Stomach (tissue), 9 donors: ENCODE measurements around the gene UBAC2. TPM values are rescaled to one million over a fixed set of nuclear protein-coding genes. Genes with fewer than 3 reads are reported as not detected.

Experiments used
- DNase-seq, 2 donors: peaks; one replicate each; pipeline versions ENCODE4 v3.0.0 to v3.0.0-alpha.2; 2013 to 2019
- H3K27ac ChIP-seq, 5 donors: fragments of 200-600 bp in 4 of 5; sonication (generic) in 4 of 5; one replicate each; pipeline ENCODE4 v1.5.1; 2013 to 2019; ENCODE audit warnings: mild to moderate bottlenecking in 1 of 5, moderate library complexity in 1 of 5
- H3K27me3 ChIP-seq, 3 donors: fragments of 200-600 bp; sonication (generic); one replicate each; pipeline ENCODE4 v1.5.1; 2017 to 2019; ENCODE audit warnings: mixed run types in 1 of 3
- H3K36me3 ChIP-seq, 4 donors: fragments of 200-600 bp; sonication (generic); 1 replicate in 3 of 4; 2 replicates in 1 of 4; pipeline ENCODE4 v1.5.1; 2016 to 2019
- H3K4me1 ChIP-seq, 4 donors: fragments of 200-600 bp; sonication (generic); one replicate each; pipeline ENCODE4 v1.5.1; 2016 to 2019
- H3K4me3 ChIP-seq, 4 donors: fragments of 200-600 bp; sonication (generic) in 3 of 4; one replicate each; pipeline ENCODE4 v1.5.1; 2016 to 2019; ENCODE audit warnings: mild to moderate bottlenecking in 1 of 4
- H3K9me3 ChIP-seq, 4 donors: fragments of 200-600 bp; sonication (generic); one replicate each; pipeline ENCODE4 v1.5.1; 2016 to 2019
- CTCF ChIP-seq, 7 experiments: fragments of 450-650 bp in 4 of 7; fragments of 200-600 bp in 3 of 7; sonication (generic) in 3 of 7; IDR thresholded peaks; one replicate each; pipeline ENCODE4 v1.5.1; 2016 to 2019; ENCODE audit warnings: antibody characterized with exemption in 7 of 7, control low read depth in 2 of 7, mild to moderate bottlenecking in 1 of 7
- EP300 ChIP-seq: sonication (generic); formaldehyde crosslinking; IDR thresholded peaks from one replicate; pipeline ENCODE4 v1.6.1; 2017; ENCODE audit warnings: antibody characterized with exemption
- POLR2A ChIP-seq, 4 donors: fragments of 450-650 bp; IDR thresholded peaks; one replicate each; pipeline ENCODE4 v1.6.1; 2016; ENCODE audit warnings: antibody characterized with exemption in 4 of 4, control low read depth in 2 of 4, mild to moderate bottlenecking in 1 of 4, moderate library complexity in 1 of 4
- POLR2AphosphoS5 ChIP-seq, 3 donors: sonication (generic); formaldehyde crosslinking; IDR thresholded peaks; one replicate each; pipeline ENCODE4 v1.6.1; 2016; ENCODE audit warnings: antibody characterized with exemption in 3 of 3
- WGBS, 5 donors: extraction: QIAGEN DNeasy Blood & Tissue Kit in 3 of 5; methylation state at CpG; one replicate each; pipeline versions ENCODE4 v1.1.5 to v1.1.7; 2013 to 2018; 5-methylcytosine and 5-hydroxymethylcytosine counted together
- intact Hi-C: fragments of 100-400 bp; cut with DNase I; formaldehyde crosslinking; loops from one replicate; pipeline ENCODE4 v1.15.1; 2023; ENCODE audit warnings: low total_unique reads
- polyA plus RNA-seq, 3 donors: library from polyadenylated mRNA; stranded (reverse); fragments of 200-250 nt; gene quantifications; one replicate each; pipeline ENCODE4 v1.2.3, GENCODE V29; 2013
- total RNA-seq, 5 donors: library from RNA; depleted of rRNA; stranded (reverse); fragments of >200 nt; gene quantifications; one replicate each; pipeline versions ENCODE4 v1.1.0 to v1.2.3, GENCODE V29; 2014 to 2016
- donor health status: healthy with polysubstance abuse.
- donor health status: Bipolar disorder and iron deficiency.
- donor health status: healthy.

Gene UBAC2
- total and polyA plus RNA-seq, 8 donors: 18.1 to 68.8 (median 40.1) TPM

DNA sequence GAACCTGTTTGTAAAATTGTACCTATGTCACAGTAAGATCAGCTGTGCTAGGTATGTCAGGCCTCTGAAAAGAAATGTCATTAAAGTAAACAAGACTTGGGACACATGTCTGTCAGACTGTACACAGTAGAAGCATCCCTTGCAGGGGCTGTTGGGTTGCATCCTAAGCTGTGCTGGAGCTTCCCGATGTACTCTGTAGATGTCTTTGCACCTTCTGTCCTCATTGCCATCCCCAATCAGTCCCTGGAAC lies 155.3 kb downstream of the UBAC2 start:
- DNase-seq: no peak
- Histone ChIP-seq H3K9me3 (no peaks in the 10 kb centered on the region), H3K36me3 (peaks cover 0 to 46% (median 37%) of the 10 kb centered on the region in 4 donors), H3K27ac (peak overlapping the region; percentile 26 to 77 (median 63)), H3K4me1 (peaks cover 14 to 36% (median 15%) of the 10 kb centered on the region in 4 donors), H3K27me3 (no peaks in the 10 kb centered on the region), H3K4me3 (peak overlapping the region in 3 of 4 donors; percentile 9 to 19 (median 16))
- no peak for TF ChIP-seq CTCF (IDR thresholded peaks at IDR 0.05)
- no peak for TF ChIP-seq EP300
- no peak for TF ChIP-seq POLR2A (IDR thresholded peaks at IDR 0.05)
- TF ChIP-seq POLR2AphosphoS5 (IDR thresholded peaks at IDR 0.05): no peak
- WGBS, 5 donors: 36 to 59% (median 47%) methylated on average over 1 of the region's 1 CpG
- intact Hi-C loops: no loop called here

DNA sequence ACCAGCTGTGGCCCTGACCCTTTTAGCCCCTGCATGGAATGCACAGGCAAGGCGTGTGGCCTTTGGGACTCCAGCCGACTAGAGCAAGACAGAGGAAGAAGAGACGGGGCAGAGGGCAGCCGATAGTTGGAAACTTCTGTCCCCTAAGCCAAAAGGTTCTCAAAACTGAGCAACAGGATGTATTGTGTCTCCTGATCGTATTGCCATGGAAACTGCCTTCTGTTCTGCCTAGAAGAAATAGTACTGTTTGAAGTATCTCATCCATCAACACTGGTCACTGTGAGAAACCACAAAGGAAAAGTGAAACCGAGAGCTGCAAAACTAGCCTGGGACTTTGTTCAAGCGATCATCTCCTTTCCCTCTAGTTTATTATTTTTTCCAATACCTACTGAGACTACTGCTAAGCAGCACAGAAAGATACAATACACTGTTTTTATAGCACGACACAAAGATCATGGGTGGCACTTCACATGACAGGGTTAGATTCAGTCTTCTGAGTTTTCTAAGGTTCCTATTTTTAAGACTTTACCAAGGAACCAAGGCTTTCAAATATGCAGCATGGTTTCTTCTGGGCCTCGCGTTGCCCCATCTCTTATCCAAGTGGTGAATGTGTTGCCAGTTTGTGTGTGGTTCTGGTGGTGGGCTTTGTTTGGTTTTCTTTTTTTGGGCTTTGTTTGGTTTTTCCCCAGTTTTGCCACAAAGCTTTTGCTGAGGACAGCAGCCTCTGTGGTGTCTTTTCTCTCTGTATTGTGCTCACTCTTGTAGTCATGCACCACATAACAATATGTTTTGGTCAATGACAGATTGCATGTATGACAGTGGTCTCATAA lies 155.8 kb downstream of the UBAC2 start:
- H3K4me3 ChIP-seq: peak overlapping the region in 3 of 4 donors; percentile 9 to 19 (median 16)
- peak overlapping the region; percentile 12 to 77 (median 63) for H3K27ac ChIP-seq
- 38 to 61% (median 58%) methylated on average over 10 of the region's 10 CpGs for WGBS, 5 donors
- H3K27me3 ChIP-seq: no peaks in the 10 kb centered on the region
- peak in 1 of 2 donors; percentile 88 for DNase-seq
- TF ChIP-seq POLR2A (IDR thresholded peaks at IDR 0.05): no peak
- TF ChIP-seq EP300: no peak
- no peak for TF ChIP-seq CTCF (IDR thresholded peaks at IDR 0.05)
- no peak for TF ChIP-seq POLR2AphosphoS5 (IDR thresholded peaks at IDR 0.05)
- peaks cover 14 to 36% (median 15%) of the 10 kb centered on the region in 4 donors for H3K4me1 ChIP-seq
- peaks cover 0 to 47% (median 40%) of the 10 kb centered on the region in 4 donors for H3K36me3 ChIP-seq
- no peaks in the 10 kb centered on the region for H3K9me3 ChIP-seq
- intact Hi-C loops: no loop called here

- Histone ChIP-seq H3K4me3 (no peak overlapping the region), H3K9me3 (no peaks in the 10 kb centered on the region), H3K27ac (peak overlapping the region in 4 of 5 donors; percentile 56 to 77 (median 68)), H3K4me1 (peaks cover 14 to 36% (median 15%) of the 10 kb centered on the region in 4 donors), H3K36me3 (peaks cover 0 to 47% (median 41%) of the 10 kb centered on the region in 4 donors), H3K27me3 (no peaks in the 10 kb centered on the region)
- peak in 1 of 2 donors; percentile 47 for DNase-seq
- 42 to 61% (median 52%) methylated on average over 8 of the region's 8 CpGs for WGBS, 5 donors
- TF ChIP-seq POLR2A (IDR thresholded peaks at IDR 0.05): no peak
- TF ChIP-seq POLR2AphosphoS5 (IDR thresholded peaks at IDR 0.05): peak in 1 of 3 donors; percentile 29
- TF ChIP-seq EP300: no peak
- no peak for TF ChIP-seq CTCF (IDR thresholded peaks at IDR 0.05)
- intact Hi-C loops: no loop called here
These were observed 156.5 kb downstream of the UBAC2 start for GRCh38 chr13:99357131-99357596.

GRCh38 chr13:99357941-99358340 lies 157.3 kb downstream of the UBAC2 start:
- H3K9me3 ChIP-seq: no peaks in the 10 kb centered on the region
- WGBS, 5 donors: 90 to 94% (median 93%) methylated on average over 6 of the region's 6 CpGs
- H3K4me1 ChIP-seq: peaks cover 14 to 36% (median 15%) of the 10 kb centered on the region in 4 donors
- TF ChIP-seq POLR2A (IDR thresholded peaks at IDR 0.05) (no peak), CTCF (IDR thresholded peaks at IDR 0.05) (no peak), EP300 (no peak), POLR2AphosphoS5 (IDR thresholded peaks at IDR 0.05) (no peak)
- no peak for DNase-seq
- H3K4me3 ChIP-seq: no peak overlapping the region
- no peaks in the 10 kb centered on the region for H3K27me3 ChIP-seq
- peaks cover 0 to 44% (median 39%) of the 10 kb centered on the region in 4 donors for H3K36me3 ChIP-seq
- intact Hi-C loops: no loop called here
- peak overlapping the region in 4 of 5 donors; percentile 56 to 77 (median 68) for H3K27ac ChIP-seq
